ENCODE data around the gene ITGA3.

ITGA3 gene

DNA sequence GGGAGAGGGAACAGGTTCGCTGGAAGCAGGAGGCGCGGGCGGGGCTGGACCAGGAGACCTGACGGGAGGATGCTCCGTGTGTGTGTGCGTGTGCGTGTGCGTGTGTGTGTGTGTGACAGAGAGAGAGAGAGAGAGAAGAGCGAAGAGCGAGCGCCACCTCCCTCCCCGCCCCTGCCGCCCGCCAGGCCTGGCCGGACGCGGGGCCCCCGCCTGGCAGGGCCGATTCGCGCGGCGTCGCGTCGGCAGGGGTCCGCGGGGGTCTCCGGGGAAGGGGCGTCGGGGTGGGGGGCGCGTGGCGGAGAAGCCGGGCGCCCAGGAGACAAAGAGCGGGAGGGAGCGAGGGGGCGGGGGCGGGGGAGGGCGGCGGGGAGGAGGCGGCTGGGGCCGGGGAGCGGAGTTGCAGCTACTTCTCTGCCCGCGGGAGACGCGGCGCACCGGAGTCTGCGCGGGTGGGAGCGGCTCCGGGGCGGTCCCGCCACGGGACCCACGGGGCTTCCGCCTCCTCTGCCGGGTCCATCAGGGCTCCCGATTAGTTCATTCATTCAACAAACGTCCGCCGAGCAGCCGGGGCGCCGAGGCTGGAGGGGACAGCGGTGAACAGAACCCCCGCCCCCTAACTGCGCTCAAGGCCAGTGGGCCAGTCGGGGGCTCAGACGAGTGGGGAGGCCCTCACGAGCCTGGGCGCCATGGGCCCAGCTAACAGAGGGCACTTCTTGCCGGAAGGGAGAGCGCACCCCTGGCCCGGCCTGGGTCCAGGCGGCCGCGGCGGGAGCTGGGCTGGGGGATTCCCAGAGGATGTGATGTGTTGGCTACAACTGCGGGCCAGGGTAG, 74.0 kb downstream of the ITGA3 start, which contains the start of gene SAMD14:
TSS of gene SAMD14 (minus strand) at position 433 of the 831 bp plus-strand sequence. CDS start 5,201 bp downstream, outside the sequence.
- no peak for DNase-seq (ENCODE audit: low spot score)

DNA sequence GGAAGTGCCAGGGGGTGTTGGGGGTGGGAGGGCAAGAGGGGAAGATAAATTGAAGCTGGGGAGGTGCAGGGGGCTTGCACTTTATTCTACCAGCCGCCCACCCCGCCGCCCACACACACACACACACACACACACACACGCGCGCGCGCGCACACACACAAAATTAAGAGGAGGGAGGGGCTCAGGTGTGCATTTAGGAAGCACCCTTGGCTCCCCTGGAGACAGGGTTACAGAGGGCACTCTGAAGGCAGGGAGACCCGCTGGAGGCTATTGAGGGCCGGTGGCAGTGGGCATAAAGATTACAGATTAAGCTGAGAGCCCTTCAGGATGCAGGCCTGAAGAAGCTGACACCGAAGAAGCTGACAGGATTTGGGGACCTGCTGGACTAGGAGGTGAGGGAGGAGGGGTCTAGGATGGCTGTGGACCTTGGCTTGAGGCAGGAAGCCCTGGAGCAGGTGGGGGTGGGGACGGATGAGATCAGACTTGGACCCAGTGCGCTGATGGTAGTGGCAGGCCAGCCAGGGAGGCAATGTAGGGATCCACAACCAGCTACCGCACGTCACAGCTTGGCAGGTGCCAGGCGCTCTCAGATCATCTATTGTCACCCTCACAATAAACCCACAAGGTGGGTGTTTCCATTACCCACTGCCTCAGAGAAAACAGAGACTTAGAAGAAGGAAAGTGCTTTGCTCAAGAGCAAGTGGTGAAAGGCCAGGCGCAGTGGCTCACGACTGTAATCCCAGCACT, 74.8 kb downstream of the ITGA3 start:
- DNase-seq (ENCODE audit: low spot score): no peak

DNA sequence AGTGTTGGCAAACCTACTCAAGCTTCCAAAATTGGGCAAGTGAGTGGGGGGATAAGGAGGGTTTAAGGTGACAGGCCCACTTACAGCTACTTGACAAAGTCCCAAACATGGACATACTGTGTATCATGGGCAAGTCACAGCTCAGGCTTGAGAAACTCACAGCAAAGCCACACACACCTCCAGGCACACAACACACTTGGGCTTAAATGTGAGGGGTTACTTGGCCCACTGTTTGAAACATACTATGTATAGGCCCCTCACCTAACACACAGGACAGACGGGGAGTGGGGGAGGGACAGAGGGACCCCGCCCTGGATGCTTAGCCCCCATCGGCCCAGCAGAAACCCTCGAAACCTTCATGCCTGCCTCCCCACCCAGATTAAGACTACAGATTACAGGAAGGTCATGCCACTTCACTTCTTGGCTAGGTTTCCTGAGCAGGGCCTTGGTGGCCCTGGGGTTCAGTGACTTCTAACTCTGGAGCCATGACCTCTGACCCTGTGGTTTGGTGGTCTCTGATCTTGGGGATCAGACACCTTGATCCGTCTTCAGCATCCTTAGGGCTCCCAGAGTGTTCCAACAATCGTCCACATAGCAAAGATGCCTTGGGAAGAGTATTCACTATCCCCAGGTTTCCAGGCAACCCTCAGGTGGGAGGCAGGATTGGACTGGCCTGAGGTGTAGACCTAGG, 76.3 kb downstream of the ITGA3 start:
- no peak for DNase-seq (ENCODE audit: low spot score)

DNA sequence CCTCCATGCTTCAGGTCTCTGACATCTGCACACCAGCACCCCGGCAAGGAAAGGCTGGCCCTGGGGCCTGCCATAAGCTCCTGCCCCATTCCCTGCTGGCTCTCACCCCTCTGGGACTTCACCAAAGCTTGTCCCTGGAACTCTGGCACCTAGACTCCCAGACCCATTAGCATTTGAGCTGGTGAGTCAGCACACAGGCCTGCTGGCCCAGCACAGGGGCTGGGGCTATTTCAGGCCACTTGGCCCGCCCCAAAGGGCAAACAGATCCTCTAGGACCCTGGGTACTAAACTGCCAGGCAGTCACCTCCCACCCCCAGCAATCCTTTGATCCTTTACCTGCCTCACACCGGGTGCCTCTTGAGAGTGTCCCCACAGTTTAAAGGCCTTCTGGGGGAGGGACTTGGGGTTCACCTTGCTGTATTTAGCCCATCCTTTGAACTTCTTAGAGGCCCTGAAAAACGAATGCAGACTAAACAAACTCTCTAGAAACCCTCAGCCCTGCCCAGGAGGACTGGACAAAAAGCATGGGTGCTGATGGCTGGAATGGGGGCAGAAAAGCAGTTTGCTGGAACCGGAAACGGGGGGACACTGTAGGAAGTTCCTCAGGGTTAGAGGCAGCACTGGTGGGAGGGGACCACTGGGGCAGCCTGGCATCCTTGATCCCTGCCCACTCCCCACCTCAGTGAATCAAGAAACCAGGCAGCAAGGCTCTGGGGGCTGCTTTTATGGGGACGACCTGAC, 77.3 kb downstream of the ITGA3 start:
- DNase-seq (ENCODE audit: low spot score): no peak

DNA sequence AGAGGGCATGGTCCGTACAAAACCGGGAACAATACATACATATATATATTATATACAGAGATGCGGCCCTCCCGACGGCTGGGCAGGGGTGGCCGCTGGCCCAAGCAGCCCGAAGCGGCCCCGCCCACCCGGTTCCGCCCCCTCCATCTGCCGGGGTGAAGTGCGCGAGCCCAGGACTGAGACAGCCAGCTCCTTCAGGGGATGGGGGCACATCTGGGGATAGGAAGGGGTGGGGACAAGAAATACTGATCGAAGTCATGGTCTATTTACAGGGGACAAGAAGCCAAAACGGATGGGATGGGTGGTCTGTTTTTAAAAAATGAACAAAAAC, 77.8 kb downstream of the ITGA3 start:
- no peak for DNase-seq (ENCODE audit: low spot score)

DNA sequence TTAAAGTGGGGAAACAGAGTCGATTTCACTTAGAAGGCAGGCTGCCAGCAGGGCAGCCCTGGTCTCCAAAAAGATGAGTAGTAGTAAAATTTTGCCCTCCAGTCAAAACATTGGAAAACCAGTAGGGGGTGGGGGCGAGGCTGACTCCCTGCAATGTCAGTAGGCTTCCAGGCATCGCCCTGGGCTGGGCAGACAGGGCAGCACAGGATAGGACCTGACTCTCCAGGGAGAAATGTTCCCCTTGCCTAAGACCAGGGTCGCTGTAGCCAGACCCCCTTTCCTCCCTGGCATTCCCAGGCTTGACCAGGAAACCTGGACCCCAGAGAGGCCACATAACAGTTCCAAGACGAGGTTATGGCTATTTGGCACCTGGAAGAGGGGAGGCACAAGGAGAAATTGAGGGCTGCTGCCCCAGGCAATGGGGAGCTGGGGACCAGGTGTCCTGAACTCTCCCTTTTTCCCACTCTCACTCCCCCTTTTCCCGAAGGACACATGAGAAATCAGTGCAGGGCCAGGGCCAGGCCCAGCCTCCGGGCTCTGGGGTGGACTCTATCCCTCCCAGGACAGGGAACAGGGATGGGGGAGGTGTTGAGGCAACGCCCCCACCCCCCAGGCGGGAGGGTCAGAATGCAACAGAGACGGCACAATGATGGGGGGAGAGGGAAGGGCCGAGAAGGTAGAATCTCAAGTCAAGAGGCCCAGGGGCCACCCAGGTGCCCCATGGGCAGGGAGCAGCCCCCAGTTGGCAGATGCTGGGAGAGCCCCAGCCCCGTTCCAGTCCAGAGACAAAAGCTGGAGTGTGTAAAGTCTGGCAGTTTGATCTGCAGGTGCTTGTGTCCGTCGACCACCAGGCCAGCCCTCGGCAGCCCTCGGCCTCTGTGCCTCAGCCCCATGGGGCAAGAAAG, 78.5 kb downstream of the ITGA3 start:
- no peak for DNase-seq (ENCODE audit: low spot score)

DNA sequence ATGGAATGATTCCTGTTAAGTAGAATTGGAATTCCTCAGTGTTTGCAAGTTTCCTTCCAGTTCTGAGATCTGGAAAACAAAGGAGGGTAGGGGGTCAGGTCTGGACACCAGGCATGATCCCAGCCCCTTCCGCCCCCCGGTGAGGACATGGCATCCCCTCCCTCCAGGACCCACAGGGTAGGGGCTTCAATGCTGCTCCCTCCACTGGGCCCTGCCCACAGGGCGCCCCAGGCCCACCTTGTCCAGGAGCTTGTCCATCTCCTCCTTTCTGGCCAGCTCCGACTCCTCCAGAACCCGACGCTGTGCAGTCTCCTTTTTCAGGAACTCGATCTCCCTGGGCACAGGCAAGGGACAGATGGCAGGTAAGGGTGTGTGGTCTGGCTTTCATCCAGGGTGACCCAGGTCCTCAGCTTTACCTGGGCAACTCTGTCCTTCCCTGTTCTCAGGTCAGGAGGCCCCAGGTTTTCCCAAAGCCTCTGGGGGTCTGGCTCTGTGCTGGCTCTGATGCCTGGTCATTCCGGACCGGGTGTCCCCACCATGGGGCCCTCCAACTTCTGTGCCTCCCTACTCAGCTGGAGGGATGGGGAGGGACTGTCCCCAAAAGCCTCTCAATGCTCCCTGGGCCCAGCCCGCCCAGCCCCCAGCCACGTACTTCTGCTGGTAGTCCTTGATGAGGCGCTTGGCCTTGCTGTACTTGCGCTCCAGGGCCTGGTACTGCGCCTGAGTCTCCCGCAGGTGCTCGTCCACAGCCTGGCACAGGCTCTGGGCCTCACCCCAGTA, 79.6 kb downstream of the ITGA3 start:
- DNase-seq (ENCODE audit: low spot score): no peak

DNA sequence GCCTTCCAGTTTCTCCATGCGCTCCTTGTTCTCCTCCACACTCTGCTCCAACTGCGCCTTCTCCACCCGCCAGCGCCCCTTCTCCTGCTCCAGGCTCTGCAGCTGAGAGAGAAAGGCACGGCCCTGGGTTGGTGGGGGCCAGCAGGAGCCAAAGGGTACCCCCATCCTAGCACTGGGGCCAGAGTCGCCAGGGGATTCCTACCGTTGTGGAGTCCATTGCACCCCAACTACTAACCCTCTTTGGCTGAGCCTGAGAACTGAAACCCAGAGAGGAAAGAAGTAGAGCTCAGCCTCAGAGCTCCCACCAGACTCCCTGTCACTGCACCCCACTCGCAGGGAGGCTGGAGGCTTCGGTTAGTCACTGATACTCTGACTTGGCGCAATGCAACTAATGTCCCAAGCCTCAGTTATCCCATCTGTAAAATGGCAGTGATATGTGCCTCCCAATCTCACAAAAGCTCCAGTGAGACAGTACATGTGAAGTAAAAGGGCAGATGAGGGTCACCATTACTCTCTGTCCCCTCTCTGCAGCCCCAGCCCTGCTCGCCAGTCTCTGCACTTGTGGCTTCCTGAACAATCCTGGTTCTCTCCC, 80.3 kb downstream of the ITGA3 start:
- no peak for DNase-seq (ENCODE audit: low spot score)

DNA sequence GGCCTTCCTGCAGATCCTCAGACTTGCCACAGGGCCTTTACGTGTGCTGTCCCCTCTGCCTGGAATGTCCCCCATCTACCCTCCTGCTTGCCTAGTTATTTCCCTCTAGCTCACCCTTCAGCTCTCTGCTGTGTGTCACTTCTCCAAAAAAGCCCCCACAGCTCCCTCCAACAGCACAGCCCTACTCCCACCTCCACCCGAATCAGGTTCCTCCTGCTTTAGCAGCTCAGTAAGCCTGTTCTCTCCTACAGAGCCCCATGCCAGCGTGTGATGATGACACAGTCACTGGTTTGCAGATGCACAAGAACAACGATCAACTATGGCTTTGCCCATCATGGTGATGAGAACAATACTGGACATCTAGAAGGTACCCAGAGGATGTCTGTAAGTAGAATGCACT, 81.1 kb downstream of the ITGA3 start:
- no peak for DNase-seq (ENCODE audit: low spot score)

DNA sequence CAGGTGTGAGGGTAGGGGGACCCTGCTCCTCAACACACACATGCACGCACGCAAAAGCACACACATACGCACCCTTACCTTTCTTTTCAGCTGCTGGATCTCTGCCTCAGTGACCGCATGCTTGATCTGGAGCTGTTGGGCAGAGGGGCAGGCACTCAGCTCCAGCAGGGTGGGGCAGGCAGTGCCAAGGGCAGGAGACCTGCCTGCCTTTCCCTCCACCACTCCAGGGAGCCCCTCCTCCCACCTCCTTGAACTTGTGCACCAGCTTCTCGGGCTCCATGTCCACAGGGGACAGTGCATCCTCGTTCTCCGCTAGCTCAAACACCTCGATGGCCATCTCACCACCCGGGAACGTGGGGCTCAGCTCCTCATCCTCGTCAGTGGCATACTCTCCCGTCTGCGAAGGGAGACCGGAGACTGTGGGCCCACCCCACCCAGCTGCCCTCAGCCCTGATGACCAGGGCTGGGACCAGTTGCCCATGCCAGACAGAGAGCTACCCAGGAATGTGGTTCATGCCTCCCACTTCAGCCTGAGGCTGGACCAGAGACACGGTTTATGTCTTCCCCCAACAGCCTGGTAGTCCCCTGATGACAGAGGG, 83.4 kb downstream of the ITGA3 start:
- no peak for DNase-seq (ENCODE audit: low spot score)
